IMR-90 (cell line): ENCODE data around the gene ARL14.

Experiments
- CTCF ChIP-seq: conservative IDR thresholded peaks from 2 replicates; pipeline ENCODE4 v1.5.1; 2012; ENCODE audit warnings: mild to moderate bottlenecking, low read depth, low read length, improper control_type of control experiment
- ELK1 ChIP-seq: fragments of 150-350 bp; IDR thresholded peaks from 2 replicates; pipeline ENCODE4 v1.6.1; 2016; ENCODE audit warnings: low read depth, mild to moderate bottlenecking, low read length, moderate library complexity, borderline replicate concordance
- MAFK ChIP-seq: IDR thresholded peaks from 2 replicates; pipeline ENCODE4 v1.6.1; 2012; ENCODE audit warnings: low read depth, low read length, improper control_type of control experiment
- POLR2A ChIP-seq: IDR thresholded peaks from 2 replicates; pipeline ENCODE4 v1.6.1; 2012; ENCODE audit warnings: mild to moderate bottlenecking, low read depth, low read length
- RFX5 ChIP-seq: IDR thresholded peaks from 2 replicates; pipeline ENCODE4 v1.8.0; 2012; ENCODE audit warnings: low read depth, mild to moderate bottlenecking, low read length, moderate library complexity
- SMC3 ChIP-seq: fragments of 150-350 bp; IDR thresholded peaks from 2 replicates; pipeline ENCODE4 v1.6.1; 2016; ENCODE audit warnings: low read depth, mild to moderate bottlenecking, antibody characterized with exemption, low read length, moderate library complexity

DNA sequence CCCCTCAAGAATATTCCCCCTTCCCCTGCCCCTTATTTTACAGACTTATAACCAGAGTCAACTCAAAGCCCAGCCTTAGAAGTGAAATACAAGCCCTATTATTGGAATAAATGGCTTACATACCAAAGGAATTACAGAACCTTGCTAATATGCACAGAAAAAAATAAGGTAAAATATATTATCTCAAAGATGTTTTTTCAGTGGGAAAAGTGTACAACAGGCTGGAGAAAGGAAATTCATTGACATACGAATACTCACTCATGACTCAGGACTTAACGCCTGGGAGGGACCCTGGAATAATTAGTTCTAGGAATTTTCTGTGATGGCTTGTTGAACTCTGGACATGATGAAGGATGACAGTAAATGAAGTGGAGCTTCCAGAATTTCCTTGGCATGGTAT, 27.0 kb downstream of the ARL14 start:
- no peak for TF ChIP-seq CTCF
- TF ChIP-seq SMC3, result no peak
- no peak for TF ChIP-seq MAFK
- TF ChIP-seq RFX5, result no peak
- TF ChIP-seq POLR2A, result no peak
- no peak for TF ChIP-seq ELK1
